ENCODE results near the gene STOM. TPM values are rescaled to one million over a fixed set of nuclear protein-coding genes. Genes with fewer than 3 reads are reported as not detected.
"Not testable (repeated sequence)": the region's sequence is repeated elsewhere in the genome, so short reads cannot be mapped to it uniquely, and the experiment has no call there.

STOM gene
- total and polyA plus RNA-seq, 8 donors, result 35.3 to 238 (median 131) TPM

DNA sequence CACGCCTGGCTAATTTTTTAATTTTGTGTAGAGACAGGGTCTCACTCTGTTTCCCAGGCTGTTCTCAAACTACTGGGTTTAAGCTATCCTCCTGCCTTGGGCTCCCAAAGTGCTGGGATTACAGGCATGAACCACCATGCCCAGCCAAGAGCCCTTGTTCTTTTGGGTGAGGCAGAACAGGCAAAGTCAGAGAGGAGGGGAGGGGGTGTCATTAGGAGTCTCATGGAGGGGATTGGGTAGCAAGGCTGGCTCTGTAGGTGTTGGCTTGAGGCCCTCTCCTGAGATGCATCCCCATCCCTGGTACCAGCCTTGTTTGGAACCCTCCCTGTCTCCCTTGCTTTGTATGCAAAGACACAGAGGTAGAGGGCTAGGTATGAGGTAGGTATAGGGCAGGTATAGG is 78.0 kb downstream of the STOM start:
- peaks cover 0 to 33% (median 0%) of the 10 kb centered on the region in 4 donors for H3K36me3 ChIP-seq
- intact Hi-C loops (cut with DNase I; ENCODE audit: low total_unique reads), result no loop called here
- WGBS, 5 donors, result 75 to 100% (median 98%) methylated on average over 1 of the region's 1 CpG
- no peaks in the 10 kb centered on the region for H3K9me3 ChIP-seq
- H3K27ac ChIP-seq, result peak overlapping the region in 4 of 5 donors; percentile 85 to 96 (median 88)
- peaks cover 69 to 98% (median 85%) of the 10 kb centered on the region in 4 donors for H3K4me1 ChIP-seq
- no peak overlapping the region for H3K4me3 ChIP-seq
- no peak for DNase-seq
- no peaks in the 10 kb centered on the region for H3K27me3 ChIP-seq
- TF ChIP-seq EP300 (IDR thresholded peaks at IDR 0.05) (no peak), POLR2A (IDR thresholded peaks at IDR 0.05) (no peak), POLR2AphosphoS5 (IDR thresholded peaks at IDR 0.05) (no peak), CTCF (IDR thresholded peaks at IDR 0.05) (no peak)

DNA sequence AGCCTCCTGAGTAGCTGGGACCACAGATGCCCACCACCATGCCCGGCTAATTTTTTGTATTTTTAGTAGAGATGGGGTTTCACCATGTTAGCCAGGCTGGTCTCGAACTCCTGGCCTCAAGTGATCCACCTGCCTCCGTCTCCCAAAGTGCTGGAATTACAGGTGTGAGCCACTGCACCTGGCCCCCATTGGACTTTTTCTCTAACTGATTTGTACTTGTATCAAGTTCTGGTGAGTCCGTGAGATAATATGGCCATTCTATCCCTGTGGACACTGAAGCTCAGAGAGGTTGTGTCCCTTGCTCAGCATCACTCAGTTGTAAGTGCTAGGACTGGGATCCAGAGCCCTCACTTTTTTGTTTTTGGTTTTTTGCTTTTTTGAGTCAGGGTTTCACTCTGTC is 78.5 kb downstream of the STOM start:
- H3K9me3 ChIP-seq; DNase-seq; H3K4me3 ChIP-seq; H3K27me3 ChIP-seq; intact Hi-C loops (cut with DNase I; ENCODE audit: low total_unique reads): not testable (repeated sequence)
- Histone ChIP-seq H3K27ac (peak overlapping the region in 4 of 5 donors; percentile 85 to 96 (median 88)), H3K36me3 (peaks cover 0 to 33% (median 0%) of the 10 kb centered on the region in 4 donors), H3K4me1 (peaks cover 74 to 98% (median 85%) of the 10 kb centered on the region in 4 donors)
- WGBS, 5 donors, result 73 to 95% (median 79%) methylated on average over 4 of the region's 4 CpGs

DNA sequence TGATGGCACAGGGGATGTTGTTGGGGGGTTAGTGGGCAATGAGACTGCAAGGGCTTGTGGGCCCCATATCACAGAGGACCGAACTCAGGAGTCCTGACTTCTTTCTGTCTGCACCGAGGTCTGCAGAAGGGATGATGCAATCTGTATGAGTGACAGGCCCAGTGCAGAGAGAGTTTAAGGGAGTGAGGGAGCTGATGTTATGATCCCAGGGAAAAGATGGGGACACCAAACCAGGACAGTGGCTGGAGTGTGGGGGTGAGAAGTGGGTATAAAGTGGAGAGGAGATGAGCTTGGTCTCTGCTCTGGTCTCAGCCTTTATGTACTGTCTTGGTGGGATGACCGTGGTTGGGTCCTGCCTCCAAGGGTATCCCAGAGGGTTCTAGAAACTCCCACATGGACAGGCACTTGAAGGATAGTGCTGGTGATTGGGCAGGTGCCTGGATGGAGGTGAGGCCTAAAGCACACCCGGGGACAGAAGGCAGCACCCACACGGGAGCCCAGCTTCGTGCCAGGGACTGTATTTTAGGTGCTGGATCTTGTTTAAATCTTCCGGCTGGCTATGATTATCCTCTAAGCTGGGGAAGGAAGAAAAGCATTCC is 80.2 kb downstream of the STOM start:
- Histone ChIP-seq H3K36me3 (peaks cover 0 to 31% (median 0%) of the 10 kb centered on the region in 4 donors), H3K4me3 (peak overlapping the region in 2 of 4 donors; percentile 1), H3K9me3 (no peaks in the 10 kb centered on the region), H3K27me3 (no peaks in the 10 kb centered on the region), H3K27ac (peak overlapping the region; percentile 75 to 97 (median 96)), H3K4me1 (peaks cover 75 to 98% (median 88%) of the 10 kb centered on the region in 4 donors)
- DNase-seq, result peak in 1 of 2 donors; percentile 16
- intact Hi-C loops (cut with DNase I; ENCODE audit: low total_unique reads), result no loop called here
- TF ChIP-seq POLR2AphosphoS5 (IDR thresholded peaks at IDR 0.05) (no peak), EP300 (IDR thresholded peaks at IDR 0.05) (no peak), CTCF (IDR thresholded peaks at IDR 0.05) (no peak), POLR2A (IDR thresholded peaks at IDR 0.05) (no peak)
- WGBS, 5 donors, result 55 to 72% (median 65%) methylated on average over 7 of the region's 7 CpGs

DNA sequence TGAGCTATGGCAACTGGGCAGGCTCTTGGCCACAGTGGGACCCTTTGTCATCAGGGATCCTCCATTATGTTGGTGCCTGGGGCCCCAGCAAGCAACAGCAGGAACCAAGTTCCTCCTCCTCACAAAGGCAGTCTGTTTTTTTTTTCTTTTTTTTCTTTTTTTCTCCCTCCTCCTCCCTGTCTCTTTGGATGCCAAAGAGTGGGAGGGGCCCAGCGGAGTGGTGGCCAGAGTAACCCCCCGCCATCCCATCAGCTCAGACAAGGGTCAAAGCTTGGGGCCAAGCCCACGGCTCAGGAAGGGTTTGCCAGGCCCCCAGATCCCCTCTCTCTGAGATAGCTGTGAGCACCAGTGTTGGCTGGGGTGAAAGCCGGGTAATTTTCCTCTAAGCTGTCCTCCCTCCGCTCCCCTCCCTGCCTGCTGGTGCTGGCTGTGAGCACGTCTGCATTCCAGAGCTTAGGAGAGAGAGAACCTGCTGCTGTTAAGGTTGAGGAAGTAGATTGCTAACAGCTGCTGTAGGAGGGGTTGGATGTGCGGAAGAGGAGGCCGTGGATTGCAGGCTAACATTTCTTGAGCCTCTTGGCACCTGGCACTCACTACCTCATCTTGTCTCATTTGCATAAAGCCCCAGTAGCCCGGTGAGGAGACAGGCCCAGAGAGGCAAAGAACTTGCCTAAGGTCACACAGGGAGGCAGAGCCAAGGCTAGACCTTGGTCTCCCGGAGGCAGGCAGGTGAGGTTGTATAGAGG is 80.9 kb downstream of the STOM start:
- 12 to 26% (median 20%) methylated on average over 10 of the region's 10 CpGs for WGBS, 5 donors
- Histone ChIP-seq H3K4me3 (peak overlapping the region in 2 of 4 donors; percentile 1), H3K4me1 (peaks cover 75 to 98% (median 88%) of the 10 kb centered on the region in 4 donors), H3K27me3 (no peaks in the 10 kb centered on the region), H3K9me3 (no peaks in the 10 kb centered on the region), H3K36me3 (peaks cover 0 to 24% (median 0%) of the 10 kb centered on the region in 4 donors), H3K27ac (peak overlapping the region; percentile 75 to 97 (median 96))
- intact Hi-C loops (cut with DNase I; ENCODE audit: low total_unique reads), result no loop called here
- TF ChIP-seq POLR2AphosphoS5 (IDR thresholded peaks at IDR 0.05), result peak; percentile 77 to 85 (median 79)
- TF ChIP-seq CTCF (IDR thresholded peaks at IDR 0.05), result no peak
- TF ChIP-seq POLR2A (IDR thresholded peaks at IDR 0.05), result no peak
- peak; percentile 2 for TF ChIP-seq EP300 (IDR thresholded peaks at IDR 0.05)
- DNase-seq, result peak; percentile 69 to 92

Other genes starting within 250 kb of the STOM start
- 10 to 100 TPM; 16.8 to 60.4 (median 34.8) TPM for gene RAB14, start 168.4 kb downstream of the STOM start, total RNA-seq
- gene RAB14, start 168.4 kb downstream of the STOM start, polyA plus RNA-seq, result 10 to 100 TPM; 20.3 to 40.9 (median 25.5) TPM
- 100 to 1,000 TPM; 385 to 909 (median 565) TPM for gene GSN, start 102.1 kb downstream of the STOM start, total RNA-seq
- 100 to 1,000 TPM; 215 to 742 (median 424) TPM for gene GSN, start 102.1 kb downstream of the STOM start, polyA plus RNA-seq
- 10 to 100 TPM in 1 of 5 donors, 1 to 10 TPM in 3, not detected in 1; 7.0 to 19.6 (median 7.1) TPM for gene GGTA1, start 129.6 kb upstream of the STOM start, total RNA-seq
- 10 to 100 TPM in 1 of 3 donors, 1 to 10 TPM in 2; 6.2 to 14.2 (median 8.1) TPM for gene GGTA1, start 129.6 kb upstream of the STOM start, polyA plus RNA-seq

All from stomach (tissue), 9 donors.